Measurements from ENCODE around the gene PPP2R3A.
"Not testable (repeated sequence)": the region's sequence is repeated elsewhere in the genome, so short reads cannot be mapped to it uniquely, and the experiment has no call there.

DNA sequence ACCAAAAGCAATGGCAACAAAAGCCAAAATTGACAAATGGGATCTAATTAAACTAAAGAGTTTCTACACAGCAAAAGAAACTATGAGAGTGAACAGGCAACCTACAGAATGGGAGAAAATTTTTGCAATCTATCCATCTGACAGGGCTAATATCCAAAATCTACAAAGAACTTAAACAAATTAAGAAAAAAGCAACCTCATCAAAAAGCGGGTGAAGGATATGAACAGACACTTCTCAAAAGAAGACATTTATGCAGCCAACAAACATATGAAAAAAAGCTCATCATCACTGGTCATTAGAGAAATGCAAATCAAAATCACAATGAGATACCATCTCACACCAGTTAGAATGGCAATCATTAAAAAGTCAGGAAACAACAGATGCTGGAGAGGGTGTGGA is 153.8 kb downstream of the PPP2R3A start:
- not testable (repeated sequence) for TF ChIP-seq CTCF (conservative IDR thresholded peaks at IDR 0.05 in 1 of 2, IDR thresholded peaks at IDR 0.05 in 1 of 2; ENCODE audit: low read depth in 1 of 2, low read length in 2 of 2); EZH2 (IDR thresholded peaks at IDR 0.05; ENCODE audit: low read length, missing control alignments)

All from fibroblast of lung (primary cell).